ENCODE results near the gene GPR89A.
"Not testable (repeated sequence)": the region's sequence is repeated elsewhere in the genome, so short reads cannot be mapped to it uniquely, and the experiment has no call there.

DNA sequence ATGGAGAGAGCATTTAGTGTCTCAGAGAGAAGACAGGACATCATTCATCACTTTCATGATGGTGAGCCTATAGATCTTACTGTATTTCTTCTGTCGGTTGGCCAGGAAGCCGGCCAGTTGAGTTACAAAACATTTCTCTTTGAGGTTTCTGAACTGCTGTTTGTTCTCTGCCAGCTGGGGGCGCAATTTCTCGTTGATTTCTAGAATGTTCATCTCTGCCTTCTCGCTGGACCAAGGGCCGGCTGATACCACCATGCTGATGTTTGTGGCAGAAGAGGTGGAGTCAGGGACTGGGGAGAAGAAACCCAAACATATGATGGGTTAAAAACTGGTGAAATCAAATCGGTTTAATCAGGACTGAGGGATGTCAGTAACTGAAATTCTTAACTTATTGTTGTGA, 17.0 kb upstream of the GPR89A start:
- TF ChIP-seq, protein P1, sequence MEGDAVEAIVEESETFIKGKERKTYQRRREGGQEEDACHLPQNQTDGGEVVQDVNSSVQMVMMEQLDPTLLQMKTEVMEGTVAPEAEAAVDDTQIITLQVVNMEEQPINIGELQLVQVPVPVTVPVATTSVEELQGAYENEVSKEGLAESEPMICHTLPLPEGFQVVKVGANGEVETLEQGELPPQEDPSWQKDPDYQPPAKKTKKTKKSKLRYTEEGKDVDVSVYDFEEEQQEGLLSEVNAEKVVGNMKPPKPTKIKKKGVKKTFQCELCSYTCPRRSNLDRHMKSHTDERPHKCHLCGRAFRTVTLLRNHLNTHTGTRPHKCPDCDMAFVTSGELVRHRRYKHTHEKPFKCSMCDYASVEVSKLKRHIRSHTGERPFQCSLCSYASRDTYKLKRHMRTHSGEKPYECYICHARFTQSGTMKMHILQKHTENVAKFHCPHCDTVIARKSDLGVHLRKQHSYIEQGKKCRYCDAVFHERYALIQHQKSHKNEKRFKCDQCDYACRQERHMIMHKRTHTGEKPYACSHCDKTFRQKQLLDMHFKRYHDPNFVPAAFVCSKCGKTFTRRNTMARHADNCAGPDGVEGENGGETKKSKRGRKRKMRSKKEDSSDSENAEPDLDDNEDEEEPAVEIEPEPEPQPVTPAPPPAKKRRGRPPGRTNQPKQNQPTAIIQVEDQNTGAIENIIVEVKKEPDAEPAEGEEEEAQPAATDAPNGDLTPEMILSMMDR (IDR thresholded peaks at IDR 0.05), result peak in 5 of 6 experiments; percentile 31 to 58 (median 37)
- TF ChIP-seq POLR2A (IDR thresholded peaks at IDR 0.05), result not testable (repeated sequence)
